ENCODE results near the gene RGS8.

Gene RGS8, protein sequence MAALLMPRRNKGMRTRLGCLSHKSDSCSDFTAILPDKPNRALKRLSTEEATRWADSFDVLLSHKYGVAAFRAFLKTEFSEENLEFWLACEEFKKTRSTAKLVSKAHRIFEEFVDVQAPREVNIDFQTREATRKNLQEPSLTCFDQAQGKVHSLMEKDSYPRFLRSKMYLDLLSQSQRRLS

DNA sequence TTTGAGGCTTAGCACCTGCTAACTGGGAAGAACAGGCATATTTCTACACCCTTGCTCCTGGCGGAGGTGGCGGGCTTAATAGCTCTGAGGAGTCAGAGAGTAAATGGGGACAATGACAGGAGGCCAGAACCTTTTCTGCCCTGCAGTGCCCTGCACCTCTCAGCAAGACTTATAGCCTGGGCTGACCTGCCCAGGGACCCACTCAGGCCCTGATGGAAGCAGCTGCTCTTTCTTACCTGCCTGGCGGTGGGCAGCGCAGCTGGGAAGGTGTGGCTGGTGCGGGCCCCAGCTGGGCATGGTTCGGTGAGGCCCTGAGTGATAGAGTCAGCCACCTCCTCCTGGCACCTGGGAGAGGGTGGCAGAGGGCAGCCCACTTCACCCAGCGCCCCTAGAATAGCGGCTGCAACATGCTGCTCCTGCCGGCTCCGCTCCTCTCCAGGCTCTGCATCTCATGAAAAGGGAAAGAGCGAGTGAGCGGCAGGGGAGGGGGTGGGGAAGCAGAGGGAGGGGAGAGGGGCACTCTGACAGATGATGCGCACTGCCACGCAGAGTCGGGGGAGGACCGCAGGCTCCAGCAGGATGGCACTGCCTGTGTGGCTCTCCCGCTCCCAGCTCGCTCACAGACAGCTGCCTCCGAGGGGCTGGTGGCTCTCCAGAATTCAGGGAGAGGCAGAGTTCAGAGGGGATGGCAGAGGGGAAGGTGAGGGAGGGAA is at the start of gene RGS8:
Gene RGS8, minus strand, starts transcription at position 472 of the 713 bp plus-strand sequence. CDS start 14,938 bp downstream, outside the sequence.
- DNase-seq (ENCODE audit: low spot score) = no peak

DNA sequence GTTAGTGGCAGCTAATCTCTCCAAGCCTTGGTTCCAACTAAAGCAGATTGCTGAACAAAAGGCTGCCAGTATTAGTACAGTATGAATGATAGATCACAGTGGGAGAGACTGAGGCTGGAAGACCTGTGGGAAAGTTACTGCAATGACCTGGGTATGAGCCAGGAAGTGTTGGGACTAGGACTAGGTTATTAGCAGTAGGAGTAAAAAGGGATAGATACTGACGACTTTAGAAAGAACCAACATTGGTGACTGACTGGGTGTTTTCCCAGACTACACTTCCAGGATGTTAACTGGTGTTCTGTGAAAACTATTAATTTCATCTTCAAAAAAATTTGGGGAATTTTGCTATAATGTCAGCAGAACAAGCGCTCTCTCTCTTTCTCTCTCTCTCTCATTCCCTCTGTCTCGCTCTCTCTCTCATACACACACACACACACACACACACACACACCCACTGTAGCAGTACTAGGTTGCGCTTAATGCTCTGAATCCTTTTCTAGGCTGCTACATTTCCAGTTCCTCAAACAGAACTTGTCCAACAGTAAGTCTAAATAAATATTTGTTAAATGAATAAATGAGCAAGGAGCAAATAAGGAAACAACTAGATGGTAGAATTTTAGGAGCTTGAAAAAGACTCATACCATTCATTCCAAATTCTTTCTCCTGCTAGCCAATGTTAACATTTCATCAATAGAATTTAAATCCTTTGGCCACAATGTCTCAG is 47.6 kb upstream of the RGS8 start:
- no peak for DNase-seq (ENCODE audit: low spot score)

DNA sequence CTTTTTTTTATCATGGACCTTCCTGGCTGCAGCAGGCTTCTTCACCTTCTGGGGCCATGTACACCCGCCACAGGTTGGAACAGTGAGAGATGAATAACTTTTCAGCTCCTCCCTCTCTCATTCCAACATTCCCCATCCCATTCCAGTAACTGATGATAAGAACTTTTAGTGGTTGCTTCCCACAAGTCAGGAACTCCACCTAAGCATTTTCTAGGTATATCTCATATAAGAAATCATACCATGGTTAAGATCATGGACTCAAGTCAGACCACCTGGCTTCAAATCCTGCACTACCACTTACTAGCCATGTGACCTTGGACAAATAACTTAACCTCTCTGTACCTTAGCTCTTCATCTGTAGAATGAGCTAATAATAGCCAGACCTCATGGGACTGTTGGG is 42.5 kb upstream of the RGS8 start:
- DNase-seq (ENCODE audit: low spot score) = no peak

DNA sequence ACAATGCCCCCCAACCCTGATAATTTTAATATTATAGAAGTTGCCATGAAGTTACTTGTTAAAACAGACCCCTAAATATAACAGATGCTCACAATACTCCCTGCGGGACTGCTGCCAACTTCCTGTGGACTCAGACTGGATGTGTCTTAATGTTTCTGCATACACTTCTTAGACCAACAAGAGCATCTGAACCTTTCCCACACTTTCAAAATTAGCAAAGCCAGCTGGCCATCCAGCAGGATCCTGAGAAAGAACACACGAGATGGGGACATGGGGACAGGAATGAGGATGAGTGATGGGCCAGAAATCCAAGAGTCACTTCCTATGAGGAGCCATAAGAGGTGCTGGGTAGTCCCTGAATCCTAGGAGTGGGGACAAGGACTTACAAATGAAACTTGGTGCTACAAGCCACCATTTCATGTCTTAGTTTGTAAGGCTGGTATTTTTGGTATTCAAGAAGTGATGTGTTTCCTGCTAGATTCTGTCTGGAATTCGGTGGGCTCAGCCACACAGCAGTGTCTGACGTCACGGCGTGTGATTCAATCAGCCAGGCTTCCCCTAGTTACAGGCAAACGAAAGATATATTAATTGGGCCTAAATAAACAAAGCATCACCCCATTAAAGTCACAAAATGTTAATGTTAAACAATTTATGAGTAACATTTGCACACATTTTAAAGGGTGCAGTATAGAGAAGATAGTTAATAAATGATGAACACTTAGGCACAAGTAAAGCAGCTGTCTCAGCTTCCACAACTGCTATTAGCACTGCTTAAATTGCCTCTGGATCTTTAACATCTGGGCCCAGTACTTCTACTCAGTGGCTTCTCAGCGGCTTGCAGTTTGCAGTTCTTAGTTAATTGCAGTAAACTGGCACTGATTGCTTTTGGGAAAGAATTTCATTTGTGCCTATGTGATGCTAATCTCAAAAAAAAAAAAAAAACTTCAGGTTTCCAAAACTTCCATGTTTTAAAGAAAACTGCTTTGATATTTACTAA is 41.2 kb upstream of the RGS8 start:
- no peak for DNase-seq (ENCODE audit: low spot score)

DNA sequence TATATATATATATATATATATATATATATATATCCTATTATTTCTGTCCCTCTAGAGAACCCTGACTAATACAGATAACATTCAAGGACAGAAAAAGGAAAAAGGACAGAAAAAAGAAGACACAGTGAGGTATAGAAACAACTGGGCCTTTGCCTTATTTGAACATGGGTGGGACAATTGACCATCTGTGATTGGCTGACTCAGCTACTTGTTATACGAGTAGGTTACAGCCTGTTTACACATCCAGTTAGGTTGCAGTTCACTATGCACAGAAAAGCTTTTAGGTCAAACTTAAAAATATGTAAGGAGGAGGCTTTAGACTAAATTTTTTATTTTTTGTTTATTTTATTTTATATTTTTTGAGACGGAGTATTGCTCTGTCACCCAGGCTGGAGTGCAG is 39.8 kb upstream of the RGS8 start:
- no peak for DNase-seq (ENCODE audit: low spot score)

DNA sequence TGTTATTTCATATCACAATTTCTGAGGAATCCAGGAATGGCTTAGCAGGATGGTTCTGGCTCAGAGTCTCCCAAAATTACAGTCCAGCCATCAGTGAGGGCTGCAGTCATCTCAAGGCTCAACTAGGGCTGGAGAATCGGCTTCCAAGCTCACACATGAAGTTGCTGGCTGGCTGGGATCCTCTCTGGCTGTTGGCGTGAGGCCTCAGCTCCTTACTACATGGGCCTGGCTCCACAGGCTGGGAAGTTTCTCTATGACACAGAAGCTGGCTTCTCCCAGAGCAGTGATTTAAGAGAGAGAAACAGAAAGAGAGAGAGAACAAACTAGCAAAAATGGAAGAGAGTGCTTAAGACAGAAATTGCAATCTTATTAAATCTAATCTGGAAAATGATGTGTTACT is 38.8 kb upstream of the RGS8 start:
- no peak for DNase-seq (ENCODE audit: low spot score)

DNA sequence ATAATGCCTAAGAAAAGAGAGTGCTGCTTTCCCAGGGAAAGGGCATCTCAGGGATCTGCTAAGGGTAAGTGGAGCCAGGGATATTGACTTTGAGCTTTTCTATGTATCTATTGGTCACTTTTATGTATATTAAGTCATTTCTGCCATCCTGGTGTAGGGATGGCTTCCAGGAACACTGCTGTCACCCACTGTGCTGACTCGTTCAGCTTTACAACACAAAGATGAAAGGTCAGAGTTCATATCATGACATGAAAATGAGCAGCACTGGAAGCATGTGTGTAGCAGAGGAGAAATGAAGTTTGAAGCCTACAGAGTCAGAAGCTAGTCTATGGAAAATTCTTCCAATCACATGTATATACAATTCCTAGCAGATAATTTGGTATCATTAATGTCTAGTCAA is 37.1 kb upstream of the RGS8 start:
- no peak for DNase-seq (ENCODE audit: low spot score)

DNA sequence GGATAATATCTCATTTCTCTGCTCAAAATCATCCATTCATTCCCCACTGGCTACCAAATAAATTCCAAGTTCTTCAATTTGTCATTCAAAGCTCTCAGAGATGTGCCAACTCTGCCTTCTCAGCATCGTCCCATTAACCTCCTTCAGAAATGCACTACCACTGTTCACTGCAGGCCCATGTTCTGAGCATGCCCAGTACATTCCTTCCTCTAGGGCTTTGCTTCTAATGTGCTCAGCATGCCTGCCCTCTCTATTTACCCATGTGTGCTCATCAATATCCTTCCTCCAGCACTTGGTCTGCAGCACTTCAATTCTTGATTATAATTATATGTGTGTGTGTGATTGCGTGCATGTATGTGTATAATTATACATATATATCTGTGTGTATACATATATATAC is 36.1 kb upstream of the RGS8 start:
- no peak for DNase-seq (ENCODE audit: low spot score)

DNA sequence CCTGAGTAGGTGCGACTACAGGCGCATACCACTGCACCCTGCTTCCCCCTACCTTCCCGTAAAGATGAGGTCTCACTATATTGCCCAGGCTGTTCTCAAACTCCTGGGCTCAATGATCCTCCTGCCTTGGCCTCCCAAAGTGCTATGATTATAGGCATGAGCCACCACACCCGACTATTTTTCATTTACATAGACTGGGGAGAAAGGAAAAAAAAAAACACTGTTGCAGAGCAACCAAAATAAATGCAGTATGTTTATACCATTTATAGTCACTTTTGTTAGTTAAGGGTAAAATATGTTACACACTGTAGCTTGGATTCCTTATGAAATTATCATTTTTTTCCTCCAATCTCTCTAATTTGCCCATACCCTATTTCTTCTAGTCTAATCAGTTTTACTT is 35.2 kb upstream of the RGS8 start:
- no peak for DNase-seq (ENCODE audit: low spot score)

DNA sequence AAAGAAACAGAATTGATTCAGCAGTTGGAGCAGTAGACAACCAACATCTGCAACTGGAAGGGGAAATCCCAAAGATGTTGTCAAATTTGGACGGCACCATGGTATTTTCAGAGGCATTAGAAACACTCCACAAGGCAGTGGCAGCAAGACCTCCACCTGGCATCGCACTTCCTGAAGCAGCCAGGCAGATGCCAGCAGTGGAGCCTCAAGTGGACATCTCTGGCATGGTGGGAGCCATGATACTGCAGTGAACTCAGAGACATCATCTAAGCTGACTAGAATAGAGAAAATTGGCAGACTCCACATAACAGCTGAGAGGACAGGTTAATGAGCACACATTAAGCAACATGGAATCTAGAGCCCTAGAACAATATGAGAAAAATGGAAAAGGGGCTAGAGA is 33.9 kb upstream of the RGS8 start:
- no peak for DNase-seq (ENCODE audit: low spot score)

DNA sequence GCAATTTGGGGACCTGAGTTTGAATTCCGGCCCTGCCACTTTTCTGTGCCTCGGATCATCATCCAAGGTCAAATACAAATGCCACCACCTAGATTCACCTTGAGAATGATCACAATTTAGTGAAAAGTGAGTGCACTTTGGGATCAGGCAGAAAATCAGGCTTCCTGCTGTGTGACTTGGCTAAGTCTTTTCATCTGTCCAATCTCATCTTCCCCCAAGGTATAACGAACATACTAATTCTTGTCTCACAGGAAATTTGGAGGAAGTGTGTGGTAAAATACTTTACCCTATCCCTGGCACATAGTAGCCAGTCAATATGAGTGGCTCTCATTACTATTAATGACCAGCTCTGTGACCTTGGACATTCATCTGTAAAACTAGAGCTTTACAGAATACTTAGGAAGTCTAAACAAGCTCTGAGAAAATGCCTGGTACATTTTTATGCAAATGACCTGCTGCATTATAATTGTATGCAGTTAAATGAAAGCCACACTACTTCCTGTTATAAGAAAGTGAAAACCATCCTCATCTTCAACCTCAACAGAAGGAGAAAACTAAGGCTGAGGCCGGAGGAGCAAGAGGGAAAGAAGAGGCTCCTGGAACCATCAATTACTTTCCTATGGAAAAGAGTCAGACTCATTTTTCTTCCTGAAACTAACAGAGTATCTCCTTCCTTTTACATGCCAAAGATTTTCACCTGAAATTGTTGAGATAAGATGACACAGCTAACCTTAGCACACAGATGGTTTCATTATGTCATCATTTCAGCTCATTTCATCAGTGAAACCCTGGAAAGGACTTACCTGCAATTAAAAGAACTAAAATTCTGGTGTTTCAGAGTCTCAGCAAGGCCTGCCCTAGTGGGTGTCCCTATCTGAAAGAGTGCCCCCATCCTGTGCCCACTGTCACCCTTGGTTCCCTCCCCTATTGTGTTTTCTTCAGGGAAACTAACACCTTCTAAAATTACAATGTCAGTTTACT is 32.6 kb upstream of the RGS8 start:
- no peak for DNase-seq (ENCODE audit: low spot score)

DNA sequence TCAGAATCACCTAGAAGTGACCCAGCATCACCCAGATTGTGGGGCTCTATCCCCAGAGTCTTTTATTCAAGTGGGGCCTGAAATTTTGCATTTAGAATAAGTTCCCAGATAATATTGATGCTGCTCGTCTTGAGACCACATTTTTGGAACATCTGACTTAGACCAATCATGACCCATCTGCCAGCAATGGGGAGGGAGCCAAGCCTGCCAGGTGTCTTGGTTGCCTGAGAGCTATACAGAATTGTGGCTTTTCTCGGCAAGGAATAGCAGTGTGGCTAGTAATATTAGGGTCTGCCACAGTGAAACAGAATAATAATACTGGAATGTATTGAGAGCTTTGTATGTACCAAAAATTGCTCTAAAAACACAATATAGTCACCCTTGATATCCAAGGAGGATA is 31.1 kb upstream of the RGS8 start:
- DNase-seq (ENCODE audit: low spot score) = no peak

DNA sequence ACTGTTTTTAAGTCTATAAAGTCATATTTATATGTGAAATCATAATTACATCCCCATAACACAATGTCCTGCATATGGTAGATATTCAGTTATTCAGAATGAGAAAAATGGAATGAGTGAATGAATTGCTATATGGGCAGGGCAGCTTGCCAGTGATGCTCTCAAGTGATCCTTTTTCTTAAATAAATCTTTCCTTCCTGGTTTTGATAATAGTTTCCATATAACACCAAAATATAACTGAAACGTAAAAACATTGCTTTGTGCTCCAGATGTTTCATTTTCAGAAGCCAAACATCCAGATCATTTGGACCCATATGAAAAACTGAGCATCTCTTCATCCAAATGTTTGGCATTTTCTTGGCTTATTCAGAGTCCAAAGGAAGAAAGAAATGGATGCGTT is 30.2 kb upstream of the RGS8 start:
- no peak for DNase-seq (ENCODE audit: low spot score)

DNA sequence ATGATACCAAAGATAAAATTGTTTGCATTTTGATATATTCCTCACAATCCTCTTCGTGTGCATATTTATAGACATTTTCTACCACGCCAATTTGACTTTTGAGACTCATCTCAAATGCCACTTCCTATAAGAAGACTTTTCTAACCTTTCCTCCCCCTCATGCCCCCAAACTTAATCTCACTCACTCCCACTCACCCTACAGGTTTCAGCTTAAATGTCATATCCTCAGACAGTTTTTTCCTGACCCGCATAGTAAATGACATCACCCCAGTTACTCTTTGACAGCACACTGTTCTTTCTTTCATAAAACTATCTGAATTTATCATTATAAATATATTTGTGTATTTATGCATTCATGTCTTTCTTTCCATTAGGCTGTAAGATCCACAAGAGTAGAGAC is 29.6 kb upstream of the RGS8 start:
- no peak for DNase-seq (ENCODE audit: low spot score)

DNA sequence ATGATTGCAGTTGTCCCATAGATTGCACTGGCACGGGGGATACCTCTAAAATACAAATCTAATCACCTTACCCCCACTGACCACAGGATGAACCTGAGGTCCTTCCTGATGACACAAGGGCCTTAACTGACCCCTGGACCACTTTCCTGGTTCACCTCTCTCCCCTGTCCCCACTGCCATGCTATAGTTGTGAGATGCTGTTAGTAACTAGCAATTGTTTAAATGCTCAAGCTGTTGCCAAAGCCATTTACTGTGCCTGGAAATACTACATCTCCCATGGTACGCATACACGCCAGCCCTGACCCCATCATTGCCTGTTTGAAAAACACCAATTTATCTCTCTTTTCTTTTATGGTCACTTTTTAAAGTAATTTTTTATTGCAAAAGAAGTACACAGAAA is 29.1 kb upstream of the RGS8 start:
- no peak for DNase-seq (ENCODE audit: low spot score)

DNA sequence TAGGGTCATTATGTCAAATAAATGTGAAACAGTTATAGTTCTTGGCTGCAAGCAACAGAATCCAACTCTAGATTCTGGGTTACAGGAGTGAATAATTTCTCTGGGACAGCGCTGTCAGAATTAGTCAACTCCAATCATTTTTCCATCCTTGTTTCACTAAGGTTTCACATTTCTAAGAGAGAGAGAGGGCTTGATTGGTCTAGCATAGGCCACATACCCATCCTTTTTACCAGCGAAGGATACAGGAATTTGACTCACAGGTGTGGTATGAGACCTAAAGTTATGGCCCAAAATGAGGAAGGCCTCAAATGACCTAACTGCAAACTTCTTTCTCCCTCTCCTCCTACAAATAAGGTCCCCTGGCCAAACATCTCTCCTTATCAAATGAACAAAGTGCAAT is 25.5 kb upstream of the RGS8 start:
- DNase-seq (ENCODE audit: low spot score) = no peak

DNA sequence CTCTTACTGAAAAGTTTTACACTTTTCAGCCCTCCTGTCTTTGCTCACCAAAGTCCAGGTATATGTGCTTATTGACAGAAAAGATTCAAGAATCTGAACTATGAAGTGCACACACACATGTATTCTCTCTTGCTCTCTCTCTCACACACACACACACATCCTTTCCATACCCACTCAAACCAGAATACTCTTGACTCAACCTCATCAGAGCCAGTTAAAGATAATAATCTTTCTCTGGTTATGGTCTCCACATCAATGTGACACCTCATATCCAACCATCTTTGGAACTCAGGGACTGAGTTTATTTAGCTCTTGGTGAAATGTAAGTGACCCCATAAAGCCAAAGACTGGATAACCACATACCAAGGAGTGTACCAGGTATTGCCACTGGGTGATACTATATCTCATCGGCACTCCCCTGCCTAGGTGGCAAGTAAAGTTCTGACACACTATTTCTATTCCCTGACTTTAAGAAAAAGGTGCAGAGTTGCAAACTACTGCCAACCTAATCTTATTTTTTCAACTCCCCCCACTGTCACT is 24.9 kb upstream of the RGS8 start:
- DNase-seq (ENCODE audit: low spot score) = no peak

DNA sequence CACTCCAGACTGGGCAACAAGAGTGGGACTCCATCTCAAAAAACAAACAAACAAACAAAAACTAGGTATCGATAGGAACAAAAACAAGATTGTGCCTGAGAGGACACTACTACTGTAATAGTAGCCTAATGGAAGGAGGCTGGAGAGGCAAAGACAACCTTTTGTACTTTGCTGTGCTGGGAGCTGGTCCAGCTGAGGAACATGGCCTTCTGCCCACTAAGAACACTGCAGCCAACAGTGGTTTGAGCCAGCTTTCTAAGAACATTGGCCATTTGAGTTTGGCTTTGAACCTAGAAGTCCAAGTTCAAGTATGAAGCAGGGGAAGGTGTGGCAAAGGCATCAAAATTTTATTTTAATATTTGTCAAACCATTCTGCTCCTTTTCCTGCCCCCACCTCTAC is 22.7 kb upstream of the RGS8 start:
- DNase-seq (ENCODE audit: low spot score) = no peak

DNA sequence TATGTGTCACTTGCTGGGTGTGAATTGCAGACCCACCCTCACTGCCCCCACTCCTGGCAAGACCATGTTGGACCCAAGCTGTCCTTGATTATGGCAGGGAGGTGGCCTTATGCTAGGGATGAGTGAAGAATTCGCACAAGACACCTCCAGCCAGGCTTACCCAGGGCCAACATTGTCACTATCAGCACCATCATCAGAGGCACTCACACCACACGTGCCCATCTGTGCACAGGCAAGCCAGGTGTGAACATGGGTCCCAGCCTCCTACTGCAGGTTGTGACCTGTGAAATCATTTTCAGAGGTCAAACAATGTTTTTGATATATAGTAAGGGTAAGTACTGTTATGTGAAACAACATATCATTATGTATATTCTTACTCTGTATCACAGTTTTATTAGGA is 20.3 kb upstream of the RGS8 start:
- no peak for DNase-seq (ENCODE audit: low spot score)

DNA sequence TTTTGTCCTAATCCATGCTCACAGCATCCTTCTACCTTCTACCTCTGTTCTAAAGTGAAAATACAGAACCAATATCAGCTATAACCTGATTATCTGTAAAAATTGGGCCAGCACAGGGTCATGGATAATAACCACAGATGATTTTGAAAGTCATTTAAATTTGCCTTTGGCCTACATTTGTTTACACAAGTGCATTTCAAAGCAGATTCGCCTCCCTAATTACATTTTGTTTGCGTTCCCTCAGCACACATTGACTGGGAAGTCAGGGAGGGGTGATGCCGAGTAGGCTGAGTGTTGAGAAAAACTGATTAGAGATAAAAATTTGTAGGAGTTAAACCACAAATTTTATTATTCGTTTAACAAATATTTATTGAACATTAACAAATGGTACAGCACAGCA is 19.2 kb upstream of the RGS8 start:
- DNase-seq (ENCODE audit: low spot score) = no peak

All from COLO829 (cell line).